HEK293T (cell line): ENCODE data around the gene DDX41.

Experiments used
- CTCF ChIA-PET: fragments of 350-600 bp; formaldehyde crosslinking; extraction: SDS; loops from one replicate; lab custom pipeline; 2021; ENCODE audit warnings: antibody characterized with exemption, inconsistent platforms; lab: Yijun Ruan, JAX
- POLR2A ChIA-PET: fragments of 350-600 bp; formaldehyde crosslinking; extraction: SDS; loops from one replicate; lab custom pipeline; 2020; ENCODE audit warnings: antibody characterized with exemption, inconsistent platforms; lab: Yijun Ruan, JAX
- DNase-seq: peaks from one replicate; pipeline ENCODE4 v3.0.0; 2012; ENCODE audit warnings: mixed read lengths; ENCODE audit errors: extremely low spot score
- ARNT ChIP-seq: fragments of 450-650 bp; IDR thresholded peaks from 2 replicates; pipeline ENCODE4 v1.6.1; 2017; ENCODE audit warnings: mild to moderate bottlenecking
- BHLHE40 ChIP-seq: fragments of 450-650 bp; IDR thresholded peaks from 2 replicates; pipeline ENCODE4 v1.6.1; 2016; ENCODE audit warnings: mild to moderate bottlenecking, moderate library complexity, borderline replicate concordance
- CTBP1 ChIP-seq: fragments of 450-650 bp; IDR thresholded peaks from 2 replicates; pipeline ENCODE4 v1.6.1; 2016; ENCODE audit warnings: borderline replicate concordance
- ELF4 ChIP-seq: fragments of 450-650 bp; IDR thresholded peaks from 2 replicates; pipeline ENCODE4 v1.6.1; 2017; ENCODE audit warnings: antibody characterized with exemption
- FOXA1 ChIP-seq: fragments of 450-650 bp; IDR thresholded peaks from 2 replicates; pipeline ENCODE4 v1.6.1; 2016; ENCODE audit warnings: mild to moderate bottlenecking
- FOXK2 ChIP-seq: fragments of 450-650 bp; IDR thresholded peaks from 2 replicates; pipeline ENCODE4 v1.6.1; 2016; ENCODE audit warnings: mild to moderate bottlenecking
- FOXM1 ChIP-seq: fragments of 450-650 bp; IDR thresholded peaks from 2 replicates; pipeline ENCODE4 v1.6.1; 2017; ENCODE audit warnings: mild to moderate bottlenecking, borderline replicate concordance
- HDGF ChIP-seq: fragments of 450-650 bp; IDR thresholded peaks from 2 replicates; pipeline ENCODE4 v1.6.1; 2017; ENCODE audit warnings: antibody characterized with exemption, borderline replicate concordance
- L3MBTL2 ChIP-seq: fragments of 450-650 bp; conservative IDR thresholded peaks from 2 replicates; pipeline ENCODE4 v1.6.1; 2016; ENCODE audit warnings: mild to moderate bottlenecking
- LEF1 ChIP-seq: fragments of 450-650 bp; IDR thresholded peaks from 2 replicates; pipeline ENCODE4 v1.6.1; 2017; ENCODE audit warnings: mild to moderate bottlenecking, borderline replicate concordance
- NFRKB ChIP-seq: fragments of 450-650 bp; IDR thresholded peaks from 2 replicates; pipeline ENCODE4 v1.6.1; 2016; ENCODE audit warnings: mild to moderate bottlenecking, moderate library complexity
- SP1 ChIP-seq: fragments of 450-650 bp; IDR thresholded peaks from 2 replicates; pipeline ENCODE4 v1.6.1; 2017
- SUZ12 ChIP-seq: fragments of 450-650 bp; IDR thresholded peaks from 2 replicates; pipeline ENCODE4 v1.6.1; 2016; ENCODE audit warnings: mild to moderate bottlenecking
- TARDBP ChIP-seq: fragments of 450-650 bp; IDR thresholded peaks from 2 replicates; pipeline ENCODE4 v1.6.1; 2016
- ZNF384 ChIP-seq: fragments of 450-650 bp; IDR thresholded peaks from 2 replicates; pipeline ENCODE4 v1.6.1; 2016
- TF ChIP-seq, protein P1 (sequence below): fragments of 450-650 bp; IDR thresholded peaks from 2 replicates; pipeline ENCODE4 v1.6.1; 2016

Gene DDX41

DNA sequence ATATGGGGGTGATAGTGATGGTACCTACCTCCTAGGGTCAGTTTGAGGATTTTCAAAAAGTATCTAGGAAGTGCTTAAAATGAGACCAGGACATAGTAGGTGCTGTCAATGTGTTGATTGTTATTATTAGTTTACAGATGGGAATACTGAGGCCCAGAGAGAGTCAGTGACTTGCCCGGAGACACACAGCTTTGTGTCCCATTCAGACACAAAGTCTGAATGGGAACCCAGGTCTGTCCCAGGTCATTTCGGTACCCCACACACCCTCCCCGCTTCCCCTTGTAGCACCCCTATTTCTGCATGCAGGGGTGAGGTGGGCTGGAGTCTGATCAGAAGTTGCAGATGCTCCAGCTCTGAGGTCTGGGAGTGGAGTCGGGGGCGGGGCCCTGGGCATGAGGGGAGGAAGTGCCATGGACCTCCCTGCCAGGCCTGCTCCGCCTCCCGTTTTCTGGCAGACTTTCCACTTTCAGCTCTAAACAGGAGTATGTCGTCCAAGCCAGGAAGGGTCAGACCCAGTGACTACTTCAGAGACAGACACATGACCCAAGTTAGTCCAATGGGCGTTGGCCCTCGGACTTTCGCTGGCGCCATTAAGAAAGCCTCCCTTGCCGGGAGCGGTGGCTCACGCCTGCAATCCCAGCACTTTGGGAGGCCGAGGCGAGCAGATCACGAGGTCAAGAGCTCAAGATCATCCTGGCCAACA is 40.1 kb downstream of the DDX41 start:
- ChIA-PET POLR2A (interaction anchor here (1.0 to 2.1 kb wide), 4 partner anchors 19 to 40 kb away, joined by 4 to 6 read pairs (median 5); partner anchors contain the start of genes DDX41 and PDLIM7), CTCF (interaction anchor here (1.5 to 1.9 kb wide), 2 partner anchors 24 to 106 kb away, joined by 4 to 5 read pairs; no protein-coding TSS in a partner anchor)
- TF ChIP-seq, protein P1, sequence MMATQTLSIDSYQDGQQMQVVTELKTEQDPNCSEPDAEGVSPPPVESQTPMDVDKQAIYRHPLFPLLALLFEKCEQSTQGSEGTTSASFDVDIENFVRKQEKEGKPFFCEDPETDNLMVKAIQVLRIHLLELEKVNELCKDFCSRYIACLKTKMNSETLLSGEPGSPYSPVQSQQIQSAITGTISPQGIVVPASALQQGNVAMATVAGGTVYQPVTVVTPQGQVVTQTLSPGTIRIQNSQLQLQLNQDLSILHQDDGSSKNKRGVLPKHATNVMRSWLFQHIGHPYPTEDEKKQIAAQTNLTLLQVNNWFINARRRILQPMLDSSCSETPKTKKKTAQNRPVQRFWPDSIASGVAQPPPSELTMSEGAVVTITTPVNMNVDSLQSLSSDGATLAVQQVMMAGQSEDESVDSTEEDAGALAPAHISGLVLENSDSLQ: no peak
- DNase-seq: no peak

GRCh38 chr5:177475563-177476427 is 41.0 kb downstream of the DDX41 start:
- CTCF ChIA-PET: interaction anchor here (1.5 kb wide), 1 partner anchor 25 kb away, joined by 4 read pairs; no protein-coding TSS in a partner anchor
- TF ChIP-seq NFRKB (no peak), SUZ12 (no peak), CTBP1 (no peak), L3MBTL2 (no peak), TARDBP (no peak), FOXA1 (no peak), SP1 (no peak), ZNF384 (no peak), LEF1 (no peak), ARNT (no peak), HDGF (no peak), FOXK2 (no peak), FOXM1 (no peak)
- TF ChIP-seq, protein P1: no peak
- POLR2A ChIA-PET: interaction anchor here (1.0 to 2.1 kb wide), 5 partner anchors 12 to 41 kb away, joined by 3 to 6 read pairs (median 5); partner anchors contain the start of genes DDX41 and PDLIM7

GRCh38 chr5:177474846-177475562 is 41.8 kb downstream of the DDX41 start:
- POLR2A ChIA-PET: interaction anchor here (1.2 to 2.1 kb wide), 2 partner anchors 13 to 20 kb away, joined by 3 to 5 read pairs; no protein-coding TSS in a partner anchor
- no peak for DNase-seq
- TF ChIP-seq HDGF (no peak), ELF4 (no peak), BHLHE40 (no peak), NFRKB (no peak), FOXA1 (no peak), FOXK2 (no peak), SP1 (no peak), CTBP1 (no peak), ZNF384 (no peak), FOXM1 (no peak), SUZ12 (no peak), TARDBP (no peak)
- CTCF ChIA-PET: interaction anchor here (1.5 kb wide), 1 partner anchor 26 kb away, joined by 4 read pairs; no protein-coding TSS in a partner anchor

More at GRCh38 chr5:177475563-177476427, 41.0 kb downstream of the DDX41 start:
- DNase-seq: no peak

DNA sequence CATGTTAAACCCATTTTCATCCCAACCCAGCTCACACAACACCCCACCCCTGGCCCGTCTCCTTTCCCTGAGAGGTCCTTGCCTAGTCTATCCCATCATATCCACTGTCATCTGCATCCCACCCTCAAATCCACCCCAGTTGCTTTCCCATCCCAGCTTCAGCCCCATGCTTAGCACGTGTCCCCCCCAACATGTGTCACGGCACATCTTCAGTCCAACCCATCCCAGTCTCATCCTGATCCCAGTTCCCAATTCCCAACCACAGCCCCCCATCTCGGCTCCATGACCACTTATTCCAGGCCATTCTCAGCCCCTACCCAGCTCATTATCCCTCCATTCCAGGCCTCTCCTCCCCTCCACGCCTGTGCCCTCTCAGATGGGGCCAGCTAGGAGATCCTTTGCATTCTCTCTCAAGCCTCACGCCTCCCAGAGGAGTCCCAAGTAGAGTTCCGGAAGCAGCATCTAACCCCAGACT is 42.7 kb downstream of the DDX41 start:
- ChIA-PET CTCF (interaction anchor here (0.6 kb wide), 1 partner anchor 17 kb away, joined by 3 read pairs; no protein-coding TSS in a partner anchor), POLR2A (interaction anchor here (0.7 to 1.7 kb wide), 4 partner anchors 20 to 48 kb away, joined by 3 to 7 read pairs (median 4); partner anchors contain the start of genes DDX41 and GRK6)
- DNase-seq: no peak
- TF ChIP-seq ELF4 (no peak), LEF1 (no peak), ARNT (no peak), HDGF (no peak)

- POLR2A ChIA-PET: interaction anchor here (0.7 to 2.8 kb wide), 5 partner anchors 18 to 47 kb away, joined by 3 to 13 read pairs (median 5); partner anchors contain the start of genes DDX41 and GRK6
Observed at GRCh38 chr5:177473443-177474001, 43.2 kb downstream of the DDX41 start, which contains the start of gene DBN1. DBN1 (minus strand) TSS chr5:177473634; CDS start chr5:177473521, 113 bp downstream.

More at GRCh38 chr5:177473443-177474001, 43.2 kb downstream of the DDX41 start, which contains the start of gene DBN1:
- CTCF ChIA-PET: interaction anchor here (0.6 kb wide), 1 partner anchor 16 kb away, joined by 3 read pairs; no protein-coding TSS in a partner anchor
- TF ChIP-seq FOXM1 (no peak), ARNT (no peak), HDGF (no peak), L3MBTL2 (no peak), FOXA1 (no peak), BHLHE40 (no peak), TARDBP (no peak), CTBP1 (no peak), ELF4 (no peak), SP1 (no peak), FOXK2 (no peak), LEF1 (no peak), NFRKB (no peak), SUZ12 (no peak), ZNF384 (no peak)
- TF ChIP-seq, protein P1: no peak
- DNase-seq: peak; percentile 88
